GM21515 (cell line): Measurements from ENCODE around the gene PPL.
"Not testable (repeated sequence)": the region's sequence is repeated elsewhere in the genome, so short reads cannot be mapped to it uniquely, and the experiment has no call there.

Source experiments
- ATAC-seq: cut with Tn5 transposase; IDR thresholded peaks from one replicate; pipeline ENCODE4 v1.9.1; 2021; ENCODE audit not compliant: unreplicated experiment

PPL gene

GRCh38 chr16:4936181-4936990 lies 562 bp downstream of the PPL start:
- ATAC-seq: no peak

- ATAC-seq: no peak
These were observed 1.6 kb downstream of the PPL start for GRCh38 chr16:4935241-4935855.

DNA sequence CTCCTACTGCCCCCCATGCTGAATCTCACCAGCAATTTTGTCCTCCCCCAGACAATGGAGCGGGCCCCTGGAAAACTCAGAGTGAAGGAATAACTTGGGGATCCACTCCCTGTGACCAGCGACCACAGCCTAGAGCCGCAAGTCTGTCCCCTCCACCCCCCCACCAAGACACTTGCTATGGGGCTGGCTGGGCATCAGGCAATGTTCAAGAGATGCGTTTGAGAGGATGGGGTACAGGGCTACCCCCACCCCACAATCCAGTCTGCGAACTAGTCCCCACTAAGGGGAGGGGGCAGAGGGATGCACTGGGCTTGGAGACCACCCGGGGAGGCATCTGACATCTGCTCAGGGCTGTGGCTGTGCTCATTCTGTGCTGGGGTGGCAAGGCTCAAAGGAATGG lies 2.4 kb downstream of the PPL start:
- ATAC-seq: no peak

DNA sequence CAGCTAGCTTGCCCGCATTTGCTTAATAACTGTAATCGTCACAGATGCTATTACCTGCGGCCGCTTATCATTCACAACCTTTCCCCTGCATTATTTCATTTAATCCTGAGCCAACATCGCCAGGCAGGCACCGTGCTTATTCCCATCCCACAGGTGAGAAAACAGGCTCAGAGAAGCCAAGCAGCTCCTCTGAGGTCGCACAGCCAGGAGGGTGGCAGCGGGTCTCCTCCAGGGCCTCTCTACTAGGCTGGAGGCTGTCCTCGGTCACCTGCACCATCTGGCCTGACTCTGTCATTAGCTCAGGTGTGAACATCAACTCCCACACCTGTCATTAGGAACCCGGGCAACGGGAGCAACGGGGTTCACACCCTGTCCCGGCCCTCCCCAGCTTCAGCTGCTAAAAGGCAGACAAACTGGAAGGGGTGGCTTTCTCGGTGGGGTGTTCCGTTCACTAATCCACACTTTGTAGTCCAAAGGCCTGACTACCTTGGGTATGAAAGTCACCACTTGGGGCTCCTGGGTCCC lies 3.0 kb downstream of the PPL start:
- ATAC-seq: no peak

DNA sequence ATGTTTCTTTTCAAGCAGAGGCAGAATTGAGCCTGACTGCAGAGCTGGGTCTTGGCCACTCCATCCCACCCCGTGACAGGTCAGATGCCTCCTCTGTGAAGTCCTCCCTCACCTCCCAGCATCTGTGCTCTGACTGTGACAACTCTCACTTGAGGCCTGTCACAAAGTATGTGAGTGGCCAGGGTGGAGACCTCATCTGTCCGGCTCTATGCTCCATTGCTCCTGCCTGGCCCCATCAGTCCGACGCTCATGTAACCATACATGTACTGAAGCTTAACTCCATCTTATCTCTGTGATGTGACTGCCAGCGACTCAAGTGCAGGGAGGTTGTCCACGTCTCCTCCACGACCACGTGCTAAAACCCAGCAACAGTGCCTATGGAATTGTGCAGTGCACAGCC lies 3.5 kb downstream of the PPL start:
- ATAC-seq: no peak

DNA sequence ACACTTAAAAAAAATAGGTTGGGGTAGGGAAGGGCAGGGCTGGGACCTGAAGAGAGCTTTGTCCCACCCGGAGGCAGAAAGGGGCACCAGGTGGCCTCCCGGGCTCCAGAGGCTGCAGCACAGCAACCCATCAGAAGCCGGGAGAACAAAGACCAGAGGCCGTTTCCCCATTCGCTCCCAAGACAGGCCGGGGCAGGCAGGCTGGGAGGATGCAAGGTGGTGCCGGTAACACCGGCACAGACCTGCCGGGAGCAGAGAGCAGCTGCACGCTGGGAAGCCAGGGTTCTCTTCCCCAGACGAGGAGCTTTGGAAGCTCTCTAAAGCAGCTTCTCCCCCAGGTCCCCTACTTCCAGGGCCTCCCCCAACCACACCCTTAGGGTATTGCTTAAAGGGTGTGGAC lies 5.6 kb downstream of the PPL start:
- no peak for ATAC-seq

DNA sequence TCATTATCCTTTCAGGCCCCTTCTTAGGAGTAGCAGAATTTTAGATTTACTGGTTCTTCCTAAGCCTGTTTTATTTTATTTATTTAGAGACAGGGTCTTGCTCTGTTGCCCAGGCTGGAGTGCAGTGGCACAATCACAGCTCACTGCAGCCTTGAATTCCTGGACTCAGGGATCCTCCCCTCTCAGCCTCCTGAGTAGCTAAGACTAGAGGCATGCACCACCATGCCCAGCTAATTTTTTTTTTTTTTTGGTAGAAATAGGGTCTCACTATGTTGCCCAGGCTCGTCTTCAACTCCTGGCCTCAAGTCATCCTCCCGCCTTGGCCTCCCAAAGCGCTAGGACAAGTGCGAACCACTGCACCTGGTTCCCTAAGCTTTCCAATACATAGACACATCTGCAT lies 7.3 kb downstream of the PPL start:
- not testable (repeated sequence) for ATAC-seq

GRCh38 chr16:4928227-4928626 lies 8.7 kb downstream of the PPL start:
- ATAC-seq: no peak

DNA sequence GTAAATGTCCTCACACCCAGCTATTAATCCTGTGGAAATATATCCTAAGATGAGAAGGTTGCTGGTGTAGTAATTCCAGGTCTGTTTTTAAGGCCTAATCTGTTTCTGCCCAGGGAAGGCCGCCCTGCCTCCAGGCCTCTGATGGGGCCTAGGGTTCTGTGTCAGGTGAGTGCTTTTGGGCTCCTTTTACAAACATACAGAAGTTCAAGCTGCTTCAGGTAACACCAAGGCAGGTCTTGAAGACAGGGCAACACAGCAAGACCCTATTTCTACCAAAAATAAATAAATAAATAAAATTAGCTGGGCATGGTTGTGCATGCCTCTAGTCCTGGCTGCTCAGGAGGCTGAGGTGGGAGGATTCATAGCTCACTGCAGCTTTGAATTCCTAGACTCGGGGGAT lies 9.3 kb downstream of the PPL start:
- no peak for ATAC-seq

GRCh38 chr16:4926928-4927327 lies 10.0 kb downstream of the PPL start:
- no peak for ATAC-seq

DNA sequence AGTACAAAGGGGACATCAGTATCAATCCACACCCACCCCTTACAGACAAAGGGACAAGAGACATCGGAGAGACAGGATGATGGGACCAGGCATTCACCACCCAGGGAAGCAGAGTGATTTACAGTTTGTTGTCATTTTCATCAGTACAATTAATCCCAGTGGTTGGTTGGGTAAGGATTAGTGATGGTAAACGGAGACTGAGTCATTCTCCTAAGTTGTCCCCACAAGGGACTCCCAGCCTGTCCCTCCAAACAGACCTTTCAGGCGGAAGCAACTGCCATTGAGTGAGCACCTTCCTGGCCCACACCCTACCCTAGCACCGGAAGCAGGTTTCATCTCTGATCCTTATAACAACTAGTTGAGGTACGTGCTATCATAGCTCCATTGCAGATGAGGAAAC lies 11.2 kb downstream of the PPL start:
- no peak for ATAC-seq

- no peak for ATAC-seq
These were observed 11.7 kb downstream of the PPL start for GRCh38 chr16:4925293-4925607.

GRCh38 chr16:4924593-4925292 lies 12.2 kb downstream of the PPL start:
- ATAC-seq: no peak

GRCh38 chr16:4923853-4924252 lies 13.1 kb downstream of the PPL start:
- ATAC-seq: no peak

DNA sequence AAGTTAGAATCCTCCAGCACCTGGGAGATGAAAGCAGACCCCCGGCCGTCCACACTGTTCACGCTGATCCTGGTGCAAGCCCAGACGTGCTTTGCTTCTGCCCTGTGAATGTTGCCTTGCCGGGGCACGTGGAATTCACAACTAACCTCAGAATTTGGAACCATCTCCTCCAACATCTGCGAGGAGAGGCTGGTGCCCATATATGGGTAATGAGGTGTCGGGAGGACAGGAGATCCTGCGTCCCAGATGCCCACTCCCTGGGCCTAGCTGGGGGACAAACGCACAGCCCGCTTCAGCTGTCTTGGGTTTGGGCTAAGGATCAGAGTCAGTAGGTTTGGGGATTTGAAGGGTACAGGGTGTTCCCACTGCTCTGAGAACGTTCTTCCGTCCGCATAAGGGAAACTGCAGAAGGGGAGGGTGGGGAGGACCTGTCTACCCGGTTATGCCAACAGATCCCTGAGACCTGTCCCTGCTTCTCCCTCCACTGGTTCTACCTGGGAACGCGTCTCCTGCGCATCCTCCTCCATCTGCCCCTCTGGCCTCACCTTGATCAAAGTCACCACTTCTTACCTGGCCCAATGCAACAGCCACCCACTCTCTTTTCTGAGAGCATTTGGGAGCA lies 14.1 kb downstream of the PPL start:
- no peak for ATAC-seq

- no peak for ATAC-seq
These were observed 16.1 kb downstream of the PPL start for GRCh38 chr16:4920826-4921225.

DNA sequence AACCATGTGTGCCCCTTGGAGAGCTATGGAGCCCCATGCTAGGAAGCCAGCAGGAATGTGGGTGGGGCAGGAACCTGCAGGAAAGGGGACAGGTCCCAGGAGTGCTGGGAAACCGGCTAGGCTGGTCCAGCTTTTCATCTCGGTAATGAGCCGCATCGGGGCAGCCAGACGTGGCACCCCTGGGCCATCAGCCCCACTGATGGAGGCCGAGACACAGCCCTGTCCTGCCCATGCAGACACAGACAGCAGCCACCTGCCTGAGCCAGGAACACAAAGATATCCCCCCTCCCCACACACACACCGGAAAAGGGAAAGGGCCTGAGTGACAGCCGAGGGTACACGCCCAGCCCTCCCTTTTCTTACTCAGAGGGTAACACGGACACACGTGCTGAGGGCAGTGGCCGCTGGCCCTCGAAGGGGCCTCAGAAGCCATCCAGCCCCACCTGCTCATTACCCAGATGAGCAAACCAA lies 18.1 kb downstream of the PPL start:
- ATAC-seq: no peak

DNA sequence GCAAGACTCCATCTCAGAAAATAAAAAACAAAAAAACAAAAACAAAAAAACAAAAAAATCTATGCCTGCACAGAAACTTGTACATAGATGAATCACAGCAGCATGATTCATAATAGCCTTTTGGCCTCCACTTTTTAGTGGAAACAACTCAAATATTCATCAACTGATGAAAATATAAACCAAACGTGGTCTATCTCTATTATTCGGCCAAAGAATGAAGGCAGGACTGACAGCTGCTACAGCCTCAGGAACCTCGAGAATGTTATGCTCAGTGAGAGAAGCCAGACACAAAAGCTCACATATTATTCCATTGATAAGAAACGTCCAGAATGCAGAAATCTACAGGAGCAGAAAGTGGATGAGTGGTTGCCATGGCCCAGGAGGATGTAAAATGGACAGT lies 19.8 kb downstream of the PPL start:
- no peak for ATAC-seq

GRCh38 chr16:4915226-4915761 lies 21.7 kb downstream of the PPL start:
- ATAC-seq: no peak

GRCh38 chr16:4914528-4915225 lies 22.3 kb downstream of the PPL start:
- ATAC-seq: no peak
